Breast epithelium (tissue), 3 donors: Measurements from ENCODE around the gene ASPHD1.

Source experiments
- CTCF ChIP-seq, 3 donors: fragments of 450-650 bp; IDR thresholded peaks; one replicate each; pipeline ENCODE4 v1.5.1; 2016 to 2017; ENCODE audit warnings: antibody characterized with exemption in 3 of 3, mild to moderate bottlenecking in 3 of 3, moderate library complexity in 3 of 3
- POLR2A ChIP-seq: fragments of 450-650 bp; IDR thresholded peaks from one replicate; pipeline ENCODE4 v1.6.1; 2016; ENCODE audit warnings: antibody characterized with exemption, mild to moderate bottlenecking, moderate library complexity
- POLR2AphosphoS5 ChIP-seq, 3 donors: sonication (generic); formaldehyde crosslinking; IDR thresholded peaks; one replicate each; pipeline ENCODE4 v1.6.1; 2017; ENCODE audit warnings: antibody characterized with exemption in 3 of 3

GRCh38 chr16:29891525-29892457 is 8.5 kb upstream of the ASPHD1 start:
- TF ChIP-seq CTCF (IDR thresholded peaks at IDR 0.05) (no peak), POLR2A (no peak), POLR2AphosphoS5 (IDR thresholded peaks at IDR 0.05) (no peak)
